ENCODE measurements around the gene CCS. TPM values are rescaled to one million over a fixed set of nuclear protein-coding genes. Genes with fewer than 3 reads are reported as not detected.

The CCS gene
- total RNA-seq, 1 experiment from 2014 or later: 25.8 TPM

DNA sequence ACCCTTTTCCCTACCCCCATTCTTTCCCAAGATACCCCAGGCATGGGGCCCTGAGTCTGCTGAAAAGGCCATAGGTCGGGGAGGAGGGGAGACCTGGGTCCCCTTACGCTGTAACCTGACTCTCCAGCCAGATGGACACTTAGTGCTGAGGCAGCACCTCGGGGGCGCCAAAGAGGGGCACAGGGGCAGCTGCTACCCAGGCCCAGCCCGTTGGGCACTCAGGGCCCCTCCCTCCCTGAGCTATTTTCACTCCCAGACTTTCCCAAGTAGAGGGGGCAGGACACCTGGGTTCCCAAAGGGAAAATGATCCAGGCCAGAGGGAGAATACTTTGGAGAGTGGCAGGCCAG lies 45.3 kb upstream of the CCS start:
- H3K9me3 Mint-ChIP-seq (ENCODE audit: unreplicated experiment): no peaks in the 10 kb centered on the region
- H3K4me1 Mint-ChIP-seq (ENCODE audit: insufficient read depth, unreplicated experiment): peaks cover 27% of the 10 kb centered on the region
- no peak for DNase-seq (ENCODE audit: unreplicated experiment)
- BruUV-seq (replicated peaks): no TSS peak
- no peak overlapping the region for H3K4me3 Mint-ChIP-seq (ENCODE audit: unreplicated experiment)
- TF ChIP-seq, protein P1, sequence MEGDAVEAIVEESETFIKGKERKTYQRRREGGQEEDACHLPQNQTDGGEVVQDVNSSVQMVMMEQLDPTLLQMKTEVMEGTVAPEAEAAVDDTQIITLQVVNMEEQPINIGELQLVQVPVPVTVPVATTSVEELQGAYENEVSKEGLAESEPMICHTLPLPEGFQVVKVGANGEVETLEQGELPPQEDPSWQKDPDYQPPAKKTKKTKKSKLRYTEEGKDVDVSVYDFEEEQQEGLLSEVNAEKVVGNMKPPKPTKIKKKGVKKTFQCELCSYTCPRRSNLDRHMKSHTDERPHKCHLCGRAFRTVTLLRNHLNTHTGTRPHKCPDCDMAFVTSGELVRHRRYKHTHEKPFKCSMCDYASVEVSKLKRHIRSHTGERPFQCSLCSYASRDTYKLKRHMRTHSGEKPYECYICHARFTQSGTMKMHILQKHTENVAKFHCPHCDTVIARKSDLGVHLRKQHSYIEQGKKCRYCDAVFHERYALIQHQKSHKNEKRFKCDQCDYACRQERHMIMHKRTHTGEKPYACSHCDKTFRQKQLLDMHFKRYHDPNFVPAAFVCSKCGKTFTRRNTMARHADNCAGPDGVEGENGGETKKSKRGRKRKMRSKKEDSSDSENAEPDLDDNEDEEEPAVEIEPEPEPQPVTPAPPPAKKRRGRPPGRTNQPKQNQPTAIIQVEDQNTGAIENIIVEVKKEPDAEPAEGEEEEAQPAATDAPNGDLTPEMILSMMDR (IDR thresholded peaks at IDR 0.05; ENCODE audit: unreplicated experiment): no peak
- intact Hi-C loops (cut with micrococcal nuclease): no loop called here
- H3K27ac Mint-ChIP-seq (ENCODE audit: low read depth, unreplicated experiment): no peak overlapping the region
- ChIA-PET POLR2A (interaction anchor here (0.6 to 1.0 kb wide), 2 partner anchors 22 to 132 kb away, joined by 3 read pairs; no protein-coding TSS in a partner anchor), CTCF (no interaction called here)
- peaks cover 8% of the 10 kb centered on the region for H3K36me3 Mint-ChIP-seq (ENCODE audit: insufficient read depth, unreplicated experiment)
- peaks cover 15% of the 10 kb centered on the region for H3K27me3 Mint-ChIP-seq (ENCODE audit: insufficient read depth, unreplicated experiment)

DNA sequence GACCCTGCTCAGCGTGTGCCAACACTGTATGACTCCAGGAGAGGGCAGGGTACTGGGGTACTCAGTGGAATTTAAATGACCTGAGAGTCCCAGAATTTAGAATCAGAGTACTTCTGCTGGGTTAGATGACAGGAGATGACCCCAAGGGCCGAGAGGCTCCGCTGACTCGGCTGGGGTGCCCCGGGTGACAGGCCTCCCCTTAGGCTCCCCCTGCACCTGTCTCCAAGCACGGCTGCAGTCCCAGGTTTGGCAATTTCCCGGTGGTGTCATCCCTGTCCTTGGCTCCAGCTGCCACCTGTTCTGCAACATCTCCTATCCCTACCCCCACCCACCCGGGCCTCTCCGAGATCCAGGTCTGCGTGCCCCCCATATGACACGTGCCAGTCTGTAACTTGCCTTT lies 44.9 kb upstream of the CCS start:
- no TSS peak for BruUV-seq (replicated peaks)
- ChIA-PET POLR2A (interaction anchor here (0.6 to 1.0 kb wide), 2 partner anchors 21 to 33 kb away, joined by 3 read pairs; no protein-coding TSS in a partner anchor), CTCF (no interaction called here)
- no peak for DNase-seq (ENCODE audit: unreplicated experiment)
- Mint-ChIP-seq H3K9me3 (ENCODE audit: unreplicated experiment) (no peaks in the 10 kb centered on the region), H3K4me1 (ENCODE audit: insufficient read depth, unreplicated experiment) (peaks cover 23% of the 10 kb centered on the region), H3K27me3 (ENCODE audit: insufficient read depth, unreplicated experiment) (peaks cover 15% of the 10 kb centered on the region), H3K27ac (ENCODE audit: low read depth, unreplicated experiment) (no peak overlapping the region), H3K36me3 (ENCODE audit: insufficient read depth, unreplicated experiment) (peaks cover 7% of the 10 kb centered on the region), H3K4me3 (ENCODE audit: unreplicated experiment) (no peak overlapping the region)
- intact Hi-C loops (cut with micrococcal nuclease): no loop called here
- TF ChIP-seq, protein P1 (IDR thresholded peaks at IDR 0.05; ENCODE audit: unreplicated experiment): no peak

DNA sequence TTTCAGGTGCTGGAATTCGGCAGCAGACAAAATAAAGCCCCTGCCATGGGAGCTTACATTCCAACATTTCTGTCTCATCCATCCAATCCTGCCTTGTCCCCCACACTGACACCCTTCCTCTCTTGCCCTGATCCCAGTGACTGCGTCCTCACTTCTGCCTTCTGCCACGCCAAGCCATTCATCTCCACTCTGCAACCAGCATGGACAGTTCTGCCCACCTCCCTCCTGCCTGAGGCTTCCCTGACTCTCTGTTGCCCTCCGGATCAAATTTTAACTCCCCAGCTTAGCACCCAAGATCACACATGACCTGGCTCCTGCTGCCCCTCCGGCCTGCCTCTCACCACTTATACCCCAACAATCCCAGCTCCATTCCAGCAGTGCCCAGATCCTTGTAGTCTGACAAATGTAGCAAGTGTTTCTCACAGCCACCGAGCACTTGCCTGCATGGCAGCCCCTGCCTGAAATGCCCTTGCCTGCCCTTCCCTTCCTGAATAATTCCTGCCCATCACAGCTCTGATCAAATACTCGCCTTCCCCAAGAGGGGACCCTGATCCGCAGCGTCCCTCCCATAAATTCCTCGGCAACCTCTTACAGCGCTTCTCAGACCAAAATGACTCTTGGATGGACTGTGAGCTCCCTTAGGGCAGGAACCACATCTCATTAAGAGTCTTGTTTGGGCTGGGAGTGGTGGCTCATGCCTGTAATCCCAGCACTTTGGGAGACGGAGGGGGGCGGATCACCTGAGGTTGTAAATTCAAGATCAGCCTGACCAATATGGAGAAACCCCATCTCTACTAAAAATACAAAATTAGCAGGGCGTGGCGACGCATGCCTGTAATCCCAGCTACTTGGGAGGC lies 44.0 kb upstream of the CCS start:
- no peaks in the 10 kb centered on the region for H3K36me3 Mint-ChIP-seq (ENCODE audit: insufficient read depth, unreplicated experiment)
- H3K4me1 Mint-ChIP-seq (ENCODE audit: insufficient read depth, unreplicated experiment): peaks cover 17% of the 10 kb centered on the region
- BruUV-seq (replicated peaks): no TSS peak
- peaks cover 15% of the 10 kb centered on the region for H3K27me3 Mint-ChIP-seq (ENCODE audit: insufficient read depth, unreplicated experiment)
- DNase-seq (ENCODE audit: unreplicated experiment): no peak
- H3K27ac Mint-ChIP-seq (ENCODE audit: low read depth, unreplicated experiment): no peak overlapping the region
- ChIA-PET CTCF (interaction anchor here (0.8 kb wide), 1 partner anchor 57 kb away, joined by 5 read pairs; no protein-coding TSS in a partner anchor), POLR2A (interaction anchor here (0.6 to 1.2 kb wide), 4 partner anchors 20 to 68 kb away, joined by 3 read pairs; partner anchors contain the start of genes CTSF and RBM14)
- no peaks in the 10 kb centered on the region for H3K9me3 Mint-ChIP-seq (ENCODE audit: unreplicated experiment)
- H3K4me3 Mint-ChIP-seq (ENCODE audit: unreplicated experiment): no peak overlapping the region
- TF ChIP-seq, protein P1 (IDR thresholded peaks at IDR 0.05; ENCODE audit: unreplicated experiment): no peak
- intact Hi-C loops (cut with micrococcal nuclease): no loop called here

DNA sequence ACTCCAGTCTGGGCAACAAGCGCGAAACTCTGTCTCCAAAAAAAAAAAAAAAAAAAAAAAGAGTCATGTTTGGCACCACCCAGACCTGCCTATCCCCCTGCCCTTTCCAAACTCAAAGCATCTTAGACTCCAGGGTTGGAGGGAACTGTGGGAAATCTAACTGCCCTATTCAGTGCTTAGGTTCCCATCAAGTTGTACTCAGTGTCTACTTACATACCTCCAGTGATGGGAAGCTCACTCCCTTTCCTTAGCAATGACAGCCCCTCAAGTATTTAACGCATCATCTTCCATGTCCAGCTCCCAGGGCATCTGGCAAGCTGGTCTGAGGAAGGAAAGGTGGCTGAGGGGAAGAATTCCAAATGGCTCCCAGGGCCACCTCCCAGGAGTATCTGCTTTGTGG lies 43.3 kb upstream of the CCS start:
- POLR2A ChIA-PET: interaction anchor here (1.0 to 1.3 kb wide), 4 partner anchors 14 to 67 kb away, joined by 3 to 4 read pairs (median 3); partner anchors contain the start of genes CTSF and RBM14
- CTCF ChIA-PET: interaction anchor here (0.8 kb wide), 1 partner anchor 56 kb away, joined by 5 read pairs; no protein-coding TSS in a partner anchor
- BruUV-seq (replicated peaks): no TSS peak
- H3K9me3 Mint-ChIP-seq (ENCODE audit: unreplicated experiment): no peaks in the 10 kb centered on the region
- DNase-seq (ENCODE audit: unreplicated experiment): no peak
- no peaks in the 10 kb centered on the region for H3K36me3 Mint-ChIP-seq (ENCODE audit: insufficient read depth, unreplicated experiment)
- intact Hi-C loops (cut with micrococcal nuclease): no loop called here
- TF ChIP-seq, protein P1 (IDR thresholded peaks at IDR 0.05; ENCODE audit: unreplicated experiment): no peak
- H3K4me3 Mint-ChIP-seq (ENCODE audit: unreplicated experiment): no peak overlapping the region
- peaks cover 12% of the 10 kb centered on the region for H3K4me1 Mint-ChIP-seq (ENCODE audit: insufficient read depth, unreplicated experiment)
- no peak overlapping the region for H3K27ac Mint-ChIP-seq (ENCODE audit: low read depth, unreplicated experiment)
- peaks cover 15% of the 10 kb centered on the region for H3K27me3 Mint-ChIP-seq (ENCODE audit: insufficient read depth, unreplicated experiment)

Data from MCF 10A (cell line).